ENCODE measurements around the gene TCTN1. TPM values are rescaled to one million over a fixed set of nuclear protein-coding genes. Genes with fewer than 3 reads are reported as not detected.
A peak's percentile ranks its signal among the peaks of the same experiment; 100 is the strongest.

The TCTN1 gene
- total and polyA plus RNA-seq, 9 of the 15 experiments (the other 6 are each of a cell fraction or from before 2014, with no cell fraction given), result 0.32 to 12.5 (median 4.0) TPM

- TF ChIP-seq, protein P1, sequence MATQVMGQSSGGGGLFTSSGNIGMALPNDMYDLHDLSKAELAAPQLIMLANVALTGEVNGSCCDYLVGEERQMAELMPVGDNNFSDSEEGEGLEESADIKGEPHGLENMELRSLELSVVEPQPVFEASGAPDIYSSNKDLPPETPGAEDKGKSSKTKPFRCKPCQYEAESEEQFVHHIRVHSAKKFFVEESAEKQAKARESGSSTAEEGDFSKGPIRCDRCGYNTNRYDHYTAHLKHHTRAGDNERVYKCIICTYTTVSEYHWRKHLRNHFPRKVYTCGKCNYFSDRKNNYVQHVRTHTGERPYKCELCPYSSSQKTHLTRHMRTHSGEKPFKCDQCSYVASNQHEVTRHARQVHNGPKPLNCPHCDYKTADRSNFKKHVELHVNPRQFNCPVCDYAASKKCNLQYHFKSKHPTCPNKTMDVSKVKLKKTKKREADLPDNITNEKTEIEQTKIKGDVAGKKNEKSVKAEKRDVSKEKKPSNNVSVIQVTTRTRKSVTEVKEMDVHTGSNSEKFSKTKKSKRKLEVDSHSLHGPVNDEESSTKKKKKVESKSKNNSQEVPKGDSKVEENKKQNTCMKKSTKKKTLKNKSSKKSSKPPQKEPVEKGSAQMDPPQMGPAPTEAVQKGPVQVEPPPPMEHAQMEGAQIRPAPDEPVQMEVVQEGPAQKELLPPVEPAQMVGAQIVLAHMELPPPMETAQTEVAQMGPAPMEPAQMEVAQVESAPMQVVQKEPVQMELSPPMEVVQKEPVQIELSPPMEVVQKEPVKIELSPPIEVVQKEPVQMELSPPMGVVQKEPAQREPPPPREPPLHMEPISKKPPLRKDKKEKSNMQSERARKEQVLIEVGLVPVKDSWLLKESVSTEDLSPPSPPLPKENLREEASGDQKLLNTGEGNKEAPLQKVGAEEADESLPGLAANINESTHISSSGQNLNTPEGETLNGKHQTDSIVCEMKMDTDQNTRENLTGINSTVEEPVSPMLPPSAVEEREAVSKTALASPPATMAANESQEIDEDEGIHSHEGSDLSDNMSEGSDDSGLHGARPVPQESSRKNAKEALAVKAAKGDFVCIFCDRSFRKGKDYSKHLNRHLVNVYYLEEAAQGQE (IDR thresholded peaks at IDR 0.05; ENCODE audit: borderline replicate concordance), result peak; percentile 95
- TF ChIP-seq, protein P1 (CRISPR knock-in tag; IDR thresholded peaks at IDR 0.05; ENCODE audit: low read depth), result no peak
- TF ChIP-seq NUFIP1 (IDR thresholded peaks at IDR 0.05; ENCODE audit: partially characterized antibody) (no peak), NR2C2 (CRISPR knock-in tag; IDR thresholded peaks at IDR 0.05) (no peak), NR2C2 (tag; IDR thresholded peaks at IDR 0.05) (no peak), ZNF12 (CRISPR knock-in tag; IDR thresholded peaks at IDR 0.05) (no peak), THRAP3 (IDR thresholded peaks at IDR 0.05; ENCODE audit: borderline replicate concordance) (no peak), MEIS2 (IDR thresholded peaks at IDR 0.05; ENCODE audit: partially characterized antibody) (peak; percentile 7), ESRRA (IDR thresholded peaks at IDR 0.05; ENCODE audit: borderline replicate concordance, low read depth) (0 out of 2 replicates have a peak, but pooled peaks have one; percentile 36), ZBTB7A (IDR thresholded peaks at IDR 0.05; ENCODE audit: borderline replicate concordance, control insufficient read depth, low read depth, low read length) (no peak), SMARCA4 (IDR thresholded peaks at IDR 0.05) (peak; percentile 64; the same call in 1 of the 2 replicates), ZBTB1 (CRISPR knock-in tag; IDR thresholded peaks at IDR 0.05; ENCODE audit: borderline replicate concordance, low read depth) (no peak)
- TF ChIP-seq, protein P2, sequence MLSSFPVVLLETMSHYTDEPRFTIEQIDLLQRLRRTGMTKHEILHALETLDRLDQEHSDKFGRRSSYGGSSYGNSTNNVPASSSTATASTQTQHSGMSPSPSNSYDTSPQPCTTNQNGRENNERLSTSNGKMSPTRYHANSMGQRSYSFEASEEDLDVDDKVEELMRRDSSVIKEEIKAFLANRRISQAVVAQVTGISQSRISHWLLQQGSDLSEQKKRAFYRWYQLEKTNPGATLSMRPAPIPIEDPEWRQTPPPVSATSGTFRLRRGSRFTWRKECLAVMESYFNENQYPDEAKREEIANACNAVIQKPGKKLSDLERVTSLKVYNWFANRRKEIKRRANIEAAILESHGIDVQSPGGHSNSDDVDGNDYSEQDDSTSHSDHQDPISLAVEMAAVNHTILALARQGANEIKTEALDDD (IDR thresholded peaks at IDR 0.05), result peak; percentile 87
- TF ChIP-seq, protein P3, sequence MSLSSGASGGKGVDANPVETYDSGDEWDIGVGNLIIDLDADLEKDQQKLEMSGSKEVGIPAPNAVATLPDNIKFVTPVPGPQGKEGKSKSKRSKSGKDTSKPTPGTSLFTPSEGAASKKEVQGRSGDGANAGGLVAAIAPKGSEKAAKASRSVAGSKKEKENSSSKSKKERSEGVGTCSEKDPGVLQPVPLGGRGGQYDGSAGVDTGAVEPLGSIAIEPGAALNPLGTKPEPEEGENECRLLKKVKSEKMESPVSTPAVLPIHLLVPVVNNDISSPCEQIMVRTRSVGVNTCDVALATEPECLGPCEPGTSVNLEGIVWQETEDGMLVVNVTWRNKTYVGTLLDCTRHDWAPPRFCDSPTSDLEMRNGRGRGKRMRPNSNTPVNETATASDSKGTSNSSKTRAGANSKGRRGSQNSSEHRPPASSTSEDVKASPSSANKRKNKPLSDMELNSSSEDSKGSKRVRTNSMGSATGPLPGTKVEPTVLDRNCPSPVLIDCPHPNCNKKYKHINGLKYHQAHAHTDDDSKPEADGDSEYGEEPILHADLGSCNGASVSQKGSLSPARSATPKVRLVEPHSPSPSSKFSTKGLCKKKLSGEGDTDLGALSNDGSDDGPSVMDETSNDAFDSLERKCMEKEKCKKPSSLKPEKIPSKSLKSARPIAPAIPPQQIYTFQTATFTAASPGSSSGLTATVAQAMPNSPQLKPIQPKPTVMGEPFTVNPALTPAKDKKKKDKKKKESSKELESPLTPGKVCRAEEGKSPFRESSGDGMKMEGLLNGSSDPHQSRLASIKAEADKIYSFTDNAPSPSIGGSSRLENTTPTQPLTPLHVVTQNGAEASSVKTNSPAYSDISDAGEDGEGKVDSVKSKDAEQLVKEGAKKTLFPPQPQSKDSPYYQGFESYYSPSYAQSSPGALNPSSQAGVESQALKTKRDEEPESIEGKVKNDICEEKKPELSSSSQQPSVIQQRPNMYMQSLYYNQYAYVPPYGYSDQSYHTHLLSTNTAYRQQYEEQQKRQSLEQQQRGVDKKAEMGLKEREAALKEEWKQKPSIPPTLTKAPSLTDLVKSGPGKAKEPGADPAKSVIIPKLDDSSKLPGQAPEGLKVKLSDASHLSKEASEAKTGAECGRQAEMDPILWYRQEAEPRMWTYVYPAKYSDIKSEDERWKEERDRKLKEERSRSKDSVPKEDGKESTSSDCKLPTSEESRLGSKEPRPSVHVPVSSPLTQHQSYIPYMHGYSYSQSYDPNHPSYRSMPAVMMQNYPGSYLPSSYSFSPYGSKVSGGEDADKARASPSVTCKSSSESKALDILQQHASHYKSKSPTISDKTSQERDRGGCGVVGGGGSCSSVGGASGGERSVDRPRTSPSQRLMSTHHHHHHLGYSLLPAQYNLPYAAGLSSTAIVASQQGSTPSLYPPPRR (CRISPR knock-in tag; IDR thresholded peaks at IDR 0.05; ENCODE audit: borderline replicate concordance), result no peak
These were observed 35.9 kb upstream of the TCTN1 start (continued) for GRCh38 chr12:110577864-110578693.
